Adrenal gland (tissue), 5 donors: ENCODE results near the gene NR2E1.

Experiments used
- POLR2A ChIP-seq, 2 donors: fragments of 450-650 bp; IDR thresholded peaks; one replicate each; pipeline ENCODE4 v1.6.1; 2017; ENCODE audit warnings: antibody characterized with exemption in 2 of 2, mild to moderate bottlenecking in 2 of 2, moderate library complexity in 1 of 2
- TF ChIP-seq, protein P1 (sequence below), 6 experiments: fragments of 450-650 bp in 4 of 6; fragments of 200-600 bp in 2 of 6; sonication (generic) in 1 of 6; IDR thresholded peaks; 1 replicate in 5 of 6; 2 replicates in 1 of 6; pipeline versions ENCODE4 v1.5.1 to v1.8.0; 2016 to 2021; ENCODE audit warnings: antibody characterized with exemption in 6 of 6, mild to moderate bottlenecking in 2 of 6, moderate library complexity in 1 of 6
- donor health status: DM: no; HTN: no; CAD: no.

DNA sequence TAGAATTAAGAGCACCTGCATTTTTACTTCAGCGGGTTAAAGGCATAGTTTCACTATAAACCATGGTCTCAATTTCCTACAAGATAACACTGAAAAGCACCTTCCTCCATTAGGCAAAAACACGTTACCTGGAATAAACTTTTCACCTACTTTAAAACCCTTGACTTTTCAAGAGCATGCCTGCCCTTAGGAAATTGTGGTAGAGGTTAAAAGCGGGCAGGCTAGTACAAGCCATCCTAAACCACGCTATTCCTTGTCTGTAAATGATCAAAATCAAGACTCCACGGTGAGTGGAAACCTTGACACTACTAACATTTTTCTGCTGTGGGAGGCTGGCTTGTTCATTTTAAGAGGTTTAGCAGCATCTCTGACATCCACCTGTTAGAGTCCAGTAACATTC is 43.9 kb downstream of the NR2E1 start:
- TF ChIP-seq, protein P1, sequence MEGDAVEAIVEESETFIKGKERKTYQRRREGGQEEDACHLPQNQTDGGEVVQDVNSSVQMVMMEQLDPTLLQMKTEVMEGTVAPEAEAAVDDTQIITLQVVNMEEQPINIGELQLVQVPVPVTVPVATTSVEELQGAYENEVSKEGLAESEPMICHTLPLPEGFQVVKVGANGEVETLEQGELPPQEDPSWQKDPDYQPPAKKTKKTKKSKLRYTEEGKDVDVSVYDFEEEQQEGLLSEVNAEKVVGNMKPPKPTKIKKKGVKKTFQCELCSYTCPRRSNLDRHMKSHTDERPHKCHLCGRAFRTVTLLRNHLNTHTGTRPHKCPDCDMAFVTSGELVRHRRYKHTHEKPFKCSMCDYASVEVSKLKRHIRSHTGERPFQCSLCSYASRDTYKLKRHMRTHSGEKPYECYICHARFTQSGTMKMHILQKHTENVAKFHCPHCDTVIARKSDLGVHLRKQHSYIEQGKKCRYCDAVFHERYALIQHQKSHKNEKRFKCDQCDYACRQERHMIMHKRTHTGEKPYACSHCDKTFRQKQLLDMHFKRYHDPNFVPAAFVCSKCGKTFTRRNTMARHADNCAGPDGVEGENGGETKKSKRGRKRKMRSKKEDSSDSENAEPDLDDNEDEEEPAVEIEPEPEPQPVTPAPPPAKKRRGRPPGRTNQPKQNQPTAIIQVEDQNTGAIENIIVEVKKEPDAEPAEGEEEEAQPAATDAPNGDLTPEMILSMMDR (IDR thresholded peaks at IDR 0.05), result no peak
- TF ChIP-seq POLR2A (IDR thresholded peaks at IDR 0.05), result no peak
